Stomach (tissue), 9 donors: ENCODE data around the gene AGBL4. TPM values are rescaled to one million over a fixed set of nuclear protein-coding genes. Genes with fewer than 3 reads are reported as not detected.

Experiments
- DNase-seq, 2 donors: peaks; one replicate each; pipeline versions ENCODE4 v3.0.0 to v3.0.0-alpha.2; 2013 to 2019
- H3K27ac ChIP-seq, 5 donors: fragments of 200-600 bp in 4 of 5; sonication (generic) in 4 of 5; one replicate each; pipeline ENCODE4 v1.5.1; 2013 to 2019; ENCODE audit warnings: mild to moderate bottlenecking in 1 of 5, moderate library complexity in 1 of 5
- H3K27me3 ChIP-seq, 3 donors: fragments of 200-600 bp; sonication (generic); one replicate each; pipeline ENCODE4 v1.5.1; 2017 to 2019; ENCODE audit warnings: mixed run types in 1 of 3
- H3K36me3 ChIP-seq, 4 donors: fragments of 200-600 bp; sonication (generic); 1 replicate in 3 of 4; 2 replicates in 1 of 4; pipeline ENCODE4 v1.5.1; 2016 to 2019
- H3K4me1 ChIP-seq, 4 donors: fragments of 200-600 bp; sonication (generic); one replicate each; pipeline ENCODE4 v1.5.1; 2016 to 2019
- H3K4me3 ChIP-seq, 4 donors: fragments of 200-600 bp; sonication (generic) in 3 of 4; one replicate each; pipeline ENCODE4 v1.5.1; 2016 to 2019; ENCODE audit warnings: mild to moderate bottlenecking in 1 of 4
- H3K9me3 ChIP-seq, 4 donors: fragments of 200-600 bp; sonication (generic); one replicate each; pipeline ENCODE4 v1.5.1; 2016 to 2019
- EP300 ChIP-seq: sonication (generic); formaldehyde crosslinking; IDR thresholded peaks from one replicate; pipeline ENCODE4 v1.6.1; 2017; ENCODE audit warnings: antibody characterized with exemption
- POLR2A ChIP-seq, 4 donors: fragments of 450-650 bp; IDR thresholded peaks; one replicate each; pipeline ENCODE4 v1.6.1; 2016; ENCODE audit warnings: antibody characterized with exemption in 4 of 4, control low read depth in 2 of 4, mild to moderate bottlenecking in 1 of 4, moderate library complexity in 1 of 4
- POLR2AphosphoS5 ChIP-seq, 3 donors: sonication (generic); formaldehyde crosslinking; IDR thresholded peaks; one replicate each; pipeline ENCODE4 v1.6.1; 2016; ENCODE audit warnings: antibody characterized with exemption in 3 of 3
- WGBS, 5 donors: extraction: QIAGEN DNeasy Blood & Tissue Kit in 3 of 5; methylation state at CpG; one replicate each; pipeline versions ENCODE4 v1.1.5 to v1.1.7; 2013 to 2018; 5-methylcytosine and 5-hydroxymethylcytosine counted together
- intact Hi-C: fragments of 100-400 bp; cut with DNase I; formaldehyde crosslinking; loops from one replicate; pipeline ENCODE4 v1.15.1; 2023; ENCODE audit warnings: low total_unique reads
- polyA plus RNA-seq, 3 donors: library from polyadenylated mRNA; stranded (reverse); fragments of 200-250 nt; gene quantifications; one replicate each; pipeline ENCODE4 v1.2.3, GENCODE V29; 2013
- total RNA-seq, 5 donors: library from RNA; depleted of rRNA; stranded (reverse); fragments of >200 nt; gene quantifications; one replicate each; pipeline versions ENCODE4 v1.1.0 to v1.2.3, GENCODE V29; 2014 to 2016
- TF ChIP-seq, protein P1 (sequence below), 7 experiments: fragments of 450-650 bp in 4 of 7; fragments of 200-600 bp in 3 of 7; sonication (generic) in 3 of 7; IDR thresholded peaks; one replicate each; pipeline ENCODE4 v1.5.1; 2016 to 2019; ENCODE audit warnings: antibody characterized with exemption in 7 of 7, control low read depth in 2 of 7, mild to moderate bottlenecking in 1 of 7
- donor health status: healthy with polysubstance abuse.
- donor health status: Bipolar disorder and iron deficiency.
- donor health status: healthy.

AGBL4 gene
- total and polyA plus RNA-seq, 8 donors = 0.92 TPM; not detected in 7

- Histone ChIP-seq H3K27ac (no peak overlapping the region), H3K4me1 (no peaks in the 10 kb centered on the region), H3K27me3 (no peaks in the 10 kb centered on the region), H3K4me3 (no peak overlapping the region), H3K9me3 (no peaks in the 10 kb centered on the region), H3K36me3 (no peaks in the 10 kb centered on the region)
- TF ChIP-seq, protein P1, sequence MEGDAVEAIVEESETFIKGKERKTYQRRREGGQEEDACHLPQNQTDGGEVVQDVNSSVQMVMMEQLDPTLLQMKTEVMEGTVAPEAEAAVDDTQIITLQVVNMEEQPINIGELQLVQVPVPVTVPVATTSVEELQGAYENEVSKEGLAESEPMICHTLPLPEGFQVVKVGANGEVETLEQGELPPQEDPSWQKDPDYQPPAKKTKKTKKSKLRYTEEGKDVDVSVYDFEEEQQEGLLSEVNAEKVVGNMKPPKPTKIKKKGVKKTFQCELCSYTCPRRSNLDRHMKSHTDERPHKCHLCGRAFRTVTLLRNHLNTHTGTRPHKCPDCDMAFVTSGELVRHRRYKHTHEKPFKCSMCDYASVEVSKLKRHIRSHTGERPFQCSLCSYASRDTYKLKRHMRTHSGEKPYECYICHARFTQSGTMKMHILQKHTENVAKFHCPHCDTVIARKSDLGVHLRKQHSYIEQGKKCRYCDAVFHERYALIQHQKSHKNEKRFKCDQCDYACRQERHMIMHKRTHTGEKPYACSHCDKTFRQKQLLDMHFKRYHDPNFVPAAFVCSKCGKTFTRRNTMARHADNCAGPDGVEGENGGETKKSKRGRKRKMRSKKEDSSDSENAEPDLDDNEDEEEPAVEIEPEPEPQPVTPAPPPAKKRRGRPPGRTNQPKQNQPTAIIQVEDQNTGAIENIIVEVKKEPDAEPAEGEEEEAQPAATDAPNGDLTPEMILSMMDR (IDR thresholded peaks at IDR 0.05) = no peak
- no peak for TF ChIP-seq POLR2AphosphoS5 (IDR thresholded peaks at IDR 0.05)
- TF ChIP-seq POLR2A (IDR thresholded peaks at IDR 0.05) = no peak
- TF ChIP-seq EP300 = no peak
- no peak for DNase-seq
- WGBS, 5 donors = 72 to 91% (median 84%) methylated on average over 2 of the region's 2 CpGs
- intact Hi-C loops = no loop called here
These were observed 1455.3 kb downstream of the AGBL4 start for GRCh38 chr1:48568501-48568900.

GRCh38 chr1:48566492-48566891 is 1457.3 kb downstream of the AGBL4 start:
- no peak for DNase-seq
- Histone ChIP-seq H3K27ac (no peak overlapping the region), H3K4me1 (no peaks in the 10 kb centered on the region), H3K4me3 (no peak overlapping the region), H3K9me3 (no peaks in the 10 kb centered on the region), H3K36me3 (no peaks in the 10 kb centered on the region), H3K27me3 (no peaks in the 10 kb centered on the region)
- intact Hi-C loops = no loop called here
- TF ChIP-seq EP300 (no peak), POLR2AphosphoS5 (IDR thresholded peaks at IDR 0.05) (no peak), POLR2A (IDR thresholded peaks at IDR 0.05) (no peak)
- TF ChIP-seq, protein P1 (IDR thresholded peaks at IDR 0.05) = no peak
- 76 to 100% (median 89%) methylated on average over 2 of the region's 2 CpGs for WGBS, 5 donors

DNA sequence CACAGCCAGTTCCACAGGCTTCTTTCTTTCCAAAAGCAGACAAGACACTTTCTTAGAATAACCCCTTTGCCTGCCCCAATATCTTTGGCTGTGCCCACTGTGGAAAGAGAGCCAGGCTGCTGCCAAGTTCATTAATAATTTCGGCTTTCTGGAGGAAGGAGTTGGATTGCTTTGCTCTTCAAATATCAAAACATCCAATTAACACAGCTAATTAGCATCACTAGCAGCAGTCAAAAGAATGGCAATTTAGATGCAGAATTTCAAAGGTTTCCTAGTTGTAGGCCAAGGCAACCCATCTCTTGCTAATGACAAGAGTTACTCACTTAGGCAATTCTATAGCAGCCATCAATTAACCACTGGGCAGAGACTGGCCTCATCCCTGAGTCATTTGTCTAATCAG is 1460.7 kb downstream of the AGBL4 start:
- H3K36me3 ChIP-seq = no peaks in the 10 kb centered on the region
- H3K27me3 ChIP-seq = no peaks in the 10 kb centered on the region
- H3K27ac ChIP-seq = no peak overlapping the region
- intact Hi-C loops = no loop called here
- H3K4me3 ChIP-seq = no peak overlapping the region
- H3K4me1 ChIP-seq = no peaks in the 10 kb centered on the region
- WGBS, 5 donors = 67 to 88% (median 81%) methylated on average over 1 of the region's 1 CpG
- no peak for DNase-seq
- TF ChIP-seq POLR2AphosphoS5 (IDR thresholded peaks at IDR 0.05) (no peak), EP300 (no peak), POLR2A (IDR thresholded peaks at IDR 0.05) (no peak)
- TF ChIP-seq, protein P1 (IDR thresholded peaks at IDR 0.05) = no peak
- no peaks in the 10 kb centered on the region for H3K9me3 ChIP-seq

GRCh38 chr1:48561444-48561843 is 1462.3 kb downstream of the AGBL4 start:
- TF ChIP-seq POLR2A (IDR thresholded peaks at IDR 0.05) (no peak), POLR2AphosphoS5 (IDR thresholded peaks at IDR 0.05) (no peak), EP300 (no peak)
- TF ChIP-seq, protein P1 (IDR thresholded peaks at IDR 0.05) = no peak
- no peaks in the 10 kb centered on the region for H3K27me3 ChIP-seq
- H3K4me3 ChIP-seq = no peak overlapping the region
- intact Hi-C loops = no loop called here
- no peak for DNase-seq
- H3K9me3 ChIP-seq = no peaks in the 10 kb centered on the region
- H3K27ac ChIP-seq = no peak overlapping the region
- no peaks in the 10 kb centered on the region for H3K4me1 ChIP-seq
- WGBS, 5 donors = 90 to 100% (median 92%) methylated on average over 1 of the region's 1 CpG
- H3K36me3 ChIP-seq = no peaks in the 10 kb centered on the region
